HepG2 (cell line): ENCODE measurements around the gene RAI14.

Source experiments
- CTCF ChIP-seq: sonication (generic); formaldehyde crosslinking; IDR thresholded peaks from 2 replicates; pipeline ENCODE4 v1.5.0; 2020; ENCODE audit warnings: mild to moderate bottlenecking, missing genetic modification reagents, moderate library complexity
- ELK4 ChIP-seq: sonication (generic); formaldehyde crosslinking; IDR thresholded peaks from 2 replicates; pipeline ENCODE4 v1.9.0; 2021; ENCODE audit warnings: missing genetic modification reagents, borderline replicate concordance

- TF ChIP-seq ELK4 (CRISPR knock-in tag): no peak
- TF ChIP-seq CTCF (CRISPR knock-in tag): no peak
These were observed 44.4 kb upstream of the RAI14 start for GRCh38 chr5:34611464-34612415.
